HEK293 (cell line): ENCODE data around the gene KCTD6.

Experiments
- ATF2 ChIP-seq: fragments of 450-650 bp; formaldehyde crosslinking; IDR thresholded peaks from 2 replicates; pipeline ENCODE4 v1.5.1; 2016; ENCODE audit warnings: missing biosample characterization, missing genetic modification characterization, low read depth
- INSM2 ChIP-seq: fragments of 450-650 bp; formaldehyde crosslinking; IDR thresholded peaks from 2 replicates; pipeline ENCODE4 v1.5.1; 2016; ENCODE audit warnings: missing biosample characterization, missing genetic modification characterization
- MYNN ChIP-seq: fragments of 450-650 bp; formaldehyde crosslinking; IDR thresholded peaks from 2 replicates; pipeline ENCODE4 v1.5.1; 2016; ENCODE audit warnings: missing biosample characterization, missing genetic modification characterization, borderline replicate concordance
- OSR2 ChIP-seq: fragments of 450-650 bp; formaldehyde crosslinking; IDR thresholded peaks from 2 replicates; pipeline ENCODE4 v1.5.1; 2016; ENCODE audit warnings: missing biosample characterization, missing genetic modification characterization
- PATZ1 ChIP-seq: fragments of 450-650 bp; formaldehyde crosslinking; IDR thresholded peaks from 2 replicates; pipeline ENCODE4 v1.5.1; 2016; ENCODE audit warnings: missing biosample characterization, missing genetic modification characterization
- PRDM10 ChIP-seq: fragments of 450-650 bp; formaldehyde crosslinking; IDR thresholded peaks from 2 replicates; pipeline ENCODE4 v1.5.1; 2016; ENCODE audit warnings: missing biosample characterization, missing genetic modification characterization
- PRDM2 ChIP-seq: fragments of 450-650 bp; formaldehyde crosslinking; IDR thresholded peaks from 2 replicates; pipeline ENCODE4 v1.5.1; 2016; ENCODE audit warnings: missing biosample characterization, missing genetic modification characterization, borderline replicate concordance
- REPIN1 ChIP-seq: fragments of 450-650 bp; formaldehyde crosslinking; IDR thresholded peaks from 2 replicates; pipeline ENCODE4 v1.5.1; 2017; ENCODE audit warnings: missing biosample characterization, missing genetic modification characterization, low read depth
- SP7 ChIP-seq: fragments of 450-650 bp; formaldehyde crosslinking; IDR thresholded peaks from 2 replicates; pipeline ENCODE4 v1.5.1; 2016; ENCODE audit warnings: missing biosample characterization, missing genetic modification characterization
- ZFP69B ChIP-seq: fragments of 450-650 bp; formaldehyde crosslinking; IDR thresholded peaks from 2 replicates; pipeline ENCODE4 v1.5.1; 2016; ENCODE audit warnings: missing biosample characterization, missing genetic modification characterization
- ZNF10 ChIP-seq: fragments of 450-650 bp; formaldehyde crosslinking; IDR thresholded peaks from 2 replicates; pipeline ENCODE4 v1.5.1; 2017; ENCODE audit warnings: missing biosample characterization, missing genetic modification characterization
- ZNF114 ChIP-seq: fragments of 450-650 bp; formaldehyde crosslinking; IDR thresholded peaks from 2 replicates; pipeline ENCODE4 v1.5.0; 2017; ENCODE audit warnings: missing biosample characterization, missing genetic modification characterization
- ZNF157 ChIP-seq: fragments of 450-650 bp; formaldehyde crosslinking; IDR thresholded peaks from 2 replicates; pipeline ENCODE4 v1.5.1; 2016; ENCODE audit warnings: missing biosample characterization, missing genetic modification characterization
- ZNF16 ChIP-seq: fragments of 450-650 bp; formaldehyde crosslinking; IDR thresholded peaks from 2 replicates; pipeline ENCODE4 v1.5.1; 2016; ENCODE audit warnings: low read depth, missing biosample characterization, missing genetic modification characterization
- ZNF211 ChIP-seq: fragments of 450-650 bp; formaldehyde crosslinking; IDR thresholded peaks from 2 replicates; pipeline ENCODE4 v1.5.1; 2016; ENCODE audit warnings: low read depth, missing biosample characterization, missing genetic modification characterization
- ZNF239 ChIP-seq: fragments of 450-650 bp; formaldehyde crosslinking; IDR thresholded peaks from 2 replicates; pipeline ENCODE4 v1.5.1; 2016; ENCODE audit warnings: missing biosample characterization, missing genetic modification characterization
- ZNF24 ChIP-seq: fragments of 450-650 bp; formaldehyde crosslinking; IDR thresholded peaks from 2 replicates; pipeline ENCODE4 v1.5.1; 2016; ENCODE audit warnings: missing biosample characterization, missing genetic modification characterization
- ZNF248 ChIP-seq: fragments of 450-650 bp; formaldehyde crosslinking; IDR thresholded peaks from 2 replicates; pipeline ENCODE4 v1.5.1; 2017; ENCODE audit warnings: missing biosample characterization, missing genetic modification characterization
- ZNF335 ChIP-seq: fragments of 450-650 bp; formaldehyde crosslinking; conservative IDR thresholded peaks from 2 replicates; pipeline ENCODE4 v1.5.1; 2016; ENCODE audit warnings: missing biosample characterization, missing genetic modification characterization
- ZNF561 ChIP-seq: fragments of 450-650 bp; IDR thresholded peaks from 2 replicates; pipeline ENCODE4 v1.5.1; 2018; ENCODE audit warnings: missing biosample characterization, missing genetic modification characterization, borderline replicate concordance
- ZNF596 ChIP-seq: fragments of 450-650 bp; IDR thresholded peaks from 2 replicates; pipeline ENCODE4 v1.5.0; 2018; ENCODE audit warnings: missing biosample characterization, mild to moderate bottlenecking, missing genetic modification characterization, moderate library complexity
- ZNF624 ChIP-seq: fragments of 450-650 bp; formaldehyde crosslinking; IDR thresholded peaks from 2 replicates; pipeline ENCODE4 v1.5.1; 2017; ENCODE audit warnings: missing biosample characterization, missing genetic modification characterization
- ZNF654 ChIP-seq: fragments of 450-650 bp; formaldehyde crosslinking; IDR thresholded peaks from 2 replicates; pipeline ENCODE4 v1.5.1; 2016; ENCODE audit warnings: low read depth, missing biosample characterization, missing genetic modification characterization
- ZNF658 ChIP-seq: fragments of 450-650 bp; formaldehyde crosslinking; IDR thresholded peaks from 2 replicates; pipeline ENCODE4; 2016; ENCODE audit warnings: missing biosample characterization, missing genetic modification characterization
- ZNF792 ChIP-seq: fragments of 450-650 bp; formaldehyde crosslinking; IDR thresholded peaks from 2 replicates; pipeline ENCODE4 v1.5.1; 2016; ENCODE audit warnings: missing biosample characterization, missing genetic modification characterization
- ZNF837 ChIP-seq: fragments of 450-650 bp; formaldehyde crosslinking; IDR thresholded peaks from 2 replicates; pipeline ENCODE4 v1.5.1; 2016; ENCODE audit warnings: missing biosample characterization, missing genetic modification characterization

Gene KCTD6

GRCh38 chr3:58463181-58463941 lies 28.5 kb upstream of the KCTD6 start (continued):
- TF ChIP-seq PRDM10 (tag by site-specific recombination) (peak; percentile 51; the same call in 1 of the 2 replicates), ZNF10 (no peak), ZNF114 (tag by site-specific recombination) (no peak), ATF2 (no peak), ZNF157 (tag by site-specific recombination) (no peak), ZNF654 (tag by site-specific recombination) (peak; percentile 53), PATZ1 (tag by site-specific recombination) (peak; percentile 7; the same call in 1 of the 2 replicates), PRDM2 (tag by site-specific recombination) (no peak), SP7 (tag by site-specific recombination) (no peak), ZNF837 (tag by site-specific recombination) (no peak), INSM2 (no peak), ZNF792 (no peak), ZNF596 (tag by site-specific recombination) (no peak), ZNF239 (no peak), ZNF24 (tag by site-specific recombination) (peak; percentile 80), ZNF624 (tag by site-specific recombination) (no peak), ZNF211 (no peak), REPIN1 (tag by site-specific recombination) (no peak), ZNF658 (tag by site-specific recombination) (no peak), ZNF561 (peak; percentile 79; the same call in 1 of the 2 replicates), ZFP69B (no peak), MYNN (tag by site-specific recombination) (peak; percentile 94), ZNF16 (tag by site-specific recombination) (no peak), OSR2 (no peak), ZNF335 (tag by site-specific recombination) (peak; percentile 66), ZNF248 (tag by site-specific recombination) (no peak)
